HepG2 (cell line): ENCODE results near the gene VAMP2. TPM values are rescaled to one million over a fixed set of nuclear protein-coding genes. Genes with fewer than 3 reads are reported as not detected.
A peak's percentile ranks its signal among the peaks of the same experiment; 100 is the strongest.

Experiments used
- CEBPB ChIP-seq: IDR thresholded peaks from 2 replicates; pipeline ENCODE4 v1.6.1; 2011; ENCODE audit warnings: low read depth, low read length, improper control_type of control experiment, borderline replicate concordance
- GABPA ChIP-seq, 2 experiments: IDR thresholded peaks; 2 replicates each; pipeline ENCODE4 v1.6.1; 2011 to 2016; ENCODE audit warnings: low read depth in 2 of 2, low read length in 1 of 2, missing biosample characterization in 1 of 2, missing genetic modification characterization in 1 of 2
- HDAC1 ChIP-seq: sonication (generic); formaldehyde crosslinking; IDR thresholded peaks from 2 replicates; pipeline ENCODE4 v1.5.1; 2020; ENCODE audit warnings: mild to moderate bottlenecking, missing genetic modification reagents
- JUN ChIP-seq: sonication (generic); formaldehyde crosslinking; IDR thresholded peaks from 2 replicates; pipeline ENCODE4 v1.4.0; 2020; ENCODE audit warnings: mild to moderate bottlenecking, missing genetic modification reagents
- ZBTB39 ChIP-seq: sonication (generic); formaldehyde crosslinking; IDR thresholded peaks from 2 replicates; pipeline ENCODE4 v1.5.0; 2020; ENCODE audit warnings: missing genetic modification reagents
- ZFP91 ChIP-seq: sonication (generic); formaldehyde crosslinking; IDR thresholded peaks from 2 replicates; pipeline ENCODE4 v1.9.0; 2022; ENCODE audit warnings: missing genetic modification reagents, mild to moderate bottlenecking, borderline replicate concordance
- ZNF775 ChIP-seq: sonication (generic); formaldehyde crosslinking; IDR thresholded peaks from 2 replicates; pipeline ENCODE4 v1.4.0; 2020; ENCODE audit warnings: missing genetic modification reagents, mild to moderate bottlenecking, moderate library complexity, borderline replicate concordance
- ZNF782 ChIP-seq: sonication (generic); formaldehyde crosslinking; IDR thresholded peaks from 2 replicates; pipeline ENCODE4 v1.4.0; 2020; ENCODE audit warnings: missing genetic modification reagents, mild to moderate bottlenecking, borderline replicate concordance
- ZSCAN9 ChIP-seq: IDR thresholded peaks from 2 replicates; pipeline ENCODE4 v1.6.1; 2016; ENCODE audit warnings: borderline replicate concordance
- polyA plus RNA-seq, 8 experiments: library from polyadenylated mRNA; depleted of rRNA in 3 of 8; stranded (reverse) in 7 of 8; unstranded in 1 of 8; fragments of >200 nt; fragmentation: Illumina TruSeq in 4 of 8; extraction: Trizol in 4 of 8; gene quantifications; 2 replicates each; pipeline versions ENCODE4 v1.2.1 to v1.2.3, GENCODE V29; 2011 to 2016; ENCODE audit warnings: low read depth in 4 of 8, missing spikeins in 1 of 8, mixed read lengths in 1 of 8; ENCODE audit not compliant: insufficient read depth in 1 of 8
- total RNA-seq, 5 experiments: library from RNA; depleted of rRNA; stranded (reverse); fragments of >200 nt; fragmentation: Illumina TruSeq; extraction: Trizol; gene quantifications; 2 replicates each; pipeline ENCODE4 v1.2.3, GENCODE V29; 2016; ENCODE audit warnings: low read depth in 1 of 5
- TF ChIP-seq, protein P1 (sequence below): IDR thresholded peaks from 2 replicates; pipeline ENCODE4 v1.6.1; 2016; ENCODE audit warnings: low read depth, control low read depth
- TF ChIP-seq, protein P2 (sequence below): IDR thresholded peaks from 2 replicates; pipeline ENCODE4 v1.6.1; 2016; ENCODE audit warnings: mild to moderate bottlenecking
- TF ChIP-seq, protein P3 (sequence below): IDR thresholded peaks from 2 replicates; pipeline ENCODE4 v1.6.1; 2016; ENCODE audit warnings: low read depth, missing genetic modification reagents, missing compliant biosample characterization
- TF ChIP-seq, protein P4 (sequence below): sonication (generic); formaldehyde crosslinking; conservative IDR thresholded peaks from 2 replicates; pipeline ENCODE4 v1.5.0; 2020; ENCODE audit warnings: missing genetic modification reagents

The VAMP2 gene
- total and polyA plus RNA-seq, 2 of the 13 experiments (the other 11 are each of a cell fraction or from before 2014, with no cell fraction given), result 3.9 to 17.2 TPM

- TF ChIP-seq, protein P1, sequence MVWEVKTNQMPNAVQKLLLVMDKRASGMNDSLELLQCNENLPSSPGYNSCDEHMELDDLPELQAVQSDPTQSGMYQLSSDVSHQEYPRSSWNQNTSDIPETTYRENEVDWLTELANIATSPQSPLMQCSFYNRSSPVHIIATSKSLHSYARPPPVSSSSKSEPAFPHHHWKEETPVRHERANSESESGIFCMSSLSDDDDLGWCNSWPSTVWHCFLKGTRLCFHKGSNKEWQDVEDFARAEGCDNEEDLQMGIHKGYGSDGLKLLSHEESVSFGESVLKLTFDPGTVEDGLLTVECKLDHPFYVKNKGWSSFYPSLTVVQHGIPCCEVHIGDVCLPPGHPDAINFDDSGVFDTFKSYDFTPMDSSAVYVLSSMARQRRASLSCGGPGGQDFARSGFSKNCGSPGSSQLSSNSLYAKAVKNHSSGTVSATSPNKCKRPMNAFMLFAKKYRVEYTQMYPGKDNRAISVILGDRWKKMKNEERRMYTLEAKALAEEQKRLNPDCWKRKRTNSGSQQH (CRISPR knock-in tag), result no peak
- TF ChIP-seq, protein P2, sequence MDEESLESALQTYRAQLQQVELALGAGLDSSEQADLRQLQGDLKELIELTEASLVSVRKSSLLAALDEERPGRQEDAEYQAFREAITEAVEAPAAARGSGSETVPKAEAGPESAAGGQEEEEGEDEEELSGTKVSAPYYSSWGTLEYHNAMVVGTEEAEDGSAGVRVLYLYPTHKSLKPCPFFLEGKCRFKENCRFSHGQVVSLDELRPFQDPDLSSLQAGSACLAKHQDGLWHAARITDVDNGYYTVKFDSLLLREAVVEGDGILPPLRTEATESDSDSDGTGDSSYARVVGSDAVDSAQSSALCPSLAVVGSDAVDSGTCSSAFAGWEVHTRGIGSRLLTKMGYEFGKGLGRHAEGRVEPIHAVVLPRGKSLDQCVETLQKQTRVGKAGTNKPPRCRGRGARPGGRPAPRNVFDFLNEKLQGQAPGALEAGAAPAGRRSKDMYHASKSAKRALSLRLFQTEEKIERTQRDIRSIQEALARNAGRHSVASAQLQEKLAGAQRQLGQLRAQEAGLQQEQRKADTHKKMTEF (CRISPR knock-in tag), result peak; percentile 50; the same call in 1 of the 2 replicates
- no peak for TF ChIP-seq CEBPB
- TF ChIP-seq JUN (CRISPR knock-in tag), result no peak
- TF ChIP-seq GABPA (IDR thresholded peaks at IDR 0.05; ENCODE audit: low read depth, low read length), result peak; percentile 45
- peak; percentile 84 for TF ChIP-seq GABPA (CRISPR knock-in tag; IDR thresholded peaks at IDR 0.05; ENCODE audit: low read depth)
- TF ChIP-seq ZBTB39, result no peak
- peak; percentile 62 for TF ChIP-seq HDAC1
- TF ChIP-seq, protein P3, sequence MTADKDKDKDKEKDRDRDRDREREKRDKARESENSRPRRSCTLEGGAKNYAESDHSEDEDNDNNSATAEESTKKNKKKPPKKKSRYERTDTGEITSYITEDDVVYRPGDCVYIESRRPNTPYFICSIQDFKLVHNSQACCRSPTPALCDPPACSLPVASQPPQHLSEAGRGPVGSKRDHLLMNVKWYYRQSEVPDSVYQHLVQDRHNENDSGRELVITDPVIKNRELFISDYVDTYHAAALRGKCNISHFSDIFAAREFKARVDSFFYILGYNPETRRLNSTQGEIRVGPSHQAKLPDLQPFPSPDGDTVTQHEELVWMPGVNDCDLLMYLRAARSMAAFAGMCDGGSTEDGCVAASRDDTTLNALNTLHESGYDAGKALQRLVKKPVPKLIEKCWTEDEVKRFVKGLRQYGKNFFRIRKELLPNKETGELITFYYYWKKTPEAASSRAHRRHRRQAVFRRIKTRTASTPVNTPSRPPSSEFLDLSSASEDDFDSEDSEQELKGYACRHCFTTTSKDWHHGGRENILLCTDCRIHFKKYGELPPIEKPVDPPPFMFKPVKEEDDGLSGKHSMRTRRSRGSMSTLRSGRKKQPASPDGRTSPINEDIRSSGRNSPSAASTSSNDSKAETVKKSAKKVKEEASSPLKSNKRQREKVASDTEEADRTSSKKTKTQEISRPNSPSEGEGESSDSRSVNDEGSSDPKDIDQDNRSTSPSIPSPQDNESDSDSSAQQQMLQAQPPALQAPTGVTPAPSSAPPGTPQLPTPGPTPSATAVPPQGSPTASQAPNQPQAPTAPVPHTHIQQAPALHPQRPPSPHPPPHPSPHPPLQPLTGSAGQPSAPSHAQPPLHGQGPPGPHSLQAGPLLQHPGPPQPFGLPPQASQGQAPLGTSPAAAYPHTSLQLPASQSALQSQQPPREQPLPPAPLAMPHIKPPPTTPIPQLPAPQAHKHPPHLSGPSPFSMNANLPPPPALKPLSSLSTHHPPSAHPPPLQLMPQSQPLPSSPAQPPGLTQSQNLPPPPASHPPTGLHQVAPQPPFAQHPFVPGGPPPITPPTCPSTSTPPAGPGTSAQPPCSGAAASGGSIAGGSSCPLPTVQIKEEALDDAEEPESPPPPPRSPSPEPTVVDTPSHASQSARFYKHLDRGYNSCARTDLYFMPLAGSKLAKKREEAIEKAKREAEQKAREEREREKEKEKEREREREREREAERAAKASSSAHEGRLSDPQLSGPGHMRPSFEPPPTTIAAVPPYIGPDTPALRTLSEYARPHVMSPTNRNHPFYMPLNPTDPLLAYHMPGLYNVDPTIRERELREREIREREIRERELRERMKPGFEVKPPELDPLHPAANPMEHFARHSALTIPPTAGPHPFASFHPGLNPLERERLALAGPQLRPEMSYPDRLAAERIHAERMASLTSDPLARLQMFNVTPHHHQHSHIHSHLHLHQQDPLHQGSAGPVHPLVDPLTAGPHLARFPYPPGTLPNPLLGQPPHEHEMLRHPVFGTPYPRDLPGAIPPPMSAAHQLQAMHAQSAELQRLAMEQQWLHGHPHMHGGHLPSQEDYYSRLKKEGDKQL (CRISPR knock-in tag), result no peak
- TF ChIP-seq, protein P4, sequence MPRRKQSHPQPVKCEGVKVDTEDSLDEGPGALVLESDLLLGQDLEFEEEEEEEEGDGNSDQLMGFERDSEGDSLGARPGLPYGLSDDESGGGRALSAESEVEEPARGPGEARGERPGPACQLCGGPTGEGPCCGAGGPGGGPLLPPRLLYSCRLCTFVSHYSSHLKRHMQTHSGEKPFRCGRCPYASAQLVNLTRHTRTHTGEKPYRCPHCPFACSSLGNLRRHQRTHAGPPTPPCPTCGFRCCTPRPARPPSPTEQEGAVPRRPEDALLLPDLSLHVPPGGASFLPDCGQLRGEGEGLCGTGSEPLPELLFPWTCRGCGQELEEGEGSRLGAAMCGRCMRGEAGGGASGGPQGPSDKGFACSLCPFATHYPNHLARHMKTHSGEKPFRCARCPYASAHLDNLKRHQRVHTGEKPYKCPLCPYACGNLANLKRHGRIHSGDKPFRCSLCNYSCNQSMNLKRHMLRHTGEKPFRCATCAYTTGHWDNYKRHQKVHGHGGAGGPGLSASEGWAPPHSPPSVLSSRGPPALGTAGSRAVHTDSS (CRISPR knock-in tag), result no peak
- no peak for TF ChIP-seq ZNF775 (CRISPR knock-in tag)
- 0 out of 2 replicates have a peak, but pooled peaks have one; percentile 53 for TF ChIP-seq ZSCAN9
- peak; percentile 100 for TF ChIP-seq ZFP91 (CRISPR knock-in tag)
- peak; percentile 80; the same call in 1 of the 2 replicates for TF ChIP-seq ZNF782 (CRISPR knock-in tag)
These were observed 27.1 kb upstream of the VAMP2 start, which contains the start of gene BORCS6 (continued) for GRCh38 chr17:8189711-8190477.
